HG03432 (cell line): ENCODE results near the gene TMEM203.

Experiments
- ATAC-seq: cut with Tn5 transposase; IDR thresholded peaks from one replicate; pipeline ENCODE4 v1.9.1; 2021; ENCODE audit warnings: mild to moderate bottlenecking, moderate library complexity; ENCODE audit not compliant: unreplicated experiment

The TMEM203 gene

GRCh38 chr9:137182836-137183235 lies 22.6 kb downstream of the TMEM203 start:
- no peak for ATAC-seq

- ATAC-seq, result no peak
Measured at GRCh38 chr9:137181680-137182079, 23.8 kb downstream of the TMEM203 start.

GRCh38 chr9:137180491-137180890 lies 25.0 kb downstream of the TMEM203 start:
- no peak for ATAC-seq

- ATAC-seq, result no peak
Measured at GRCh38 chr9:137179761-137180160, 25.7 kb downstream of the TMEM203 start.

- no peak for ATAC-seq
Measured at GRCh38 chr9:137178939-137179630, 26.4 kb downstream of the TMEM203 start.

- no peak for ATAC-seq
Measured at GRCh38 chr9:137178201-137178938, 27.1 kb downstream of the TMEM203 start.

GRCh38 chr9:137176302-137177182 lies 28.9 kb downstream of the TMEM203 start:
- no peak for ATAC-seq

GRCh38 chr9:137175345-137175961 lies 30.0 kb downstream of the TMEM203 start:
- no peak for ATAC-seq

GRCh38 chr9:137174722-137175293 lies 30.6 kb downstream of the TMEM203 start:
- no peak for ATAC-seq

GRCh38 chr9:137173796-137174664 lies 31.4 kb downstream of the TMEM203 start:
- no peak for ATAC-seq

GRCh38 chr9:137172901-137173795 lies 32.3 kb downstream of the TMEM203 start:
- no peak for ATAC-seq

GRCh38 chr9:137171149-137171900 lies 34.1 kb downstream of the TMEM203 start:
- no peak for ATAC-seq

GRCh38 chr9:137170486-137171148 lies 34.8 kb downstream of the TMEM203 start:
- ATAC-seq, result no peak

- ATAC-seq, result no peak
Measured at GRCh38 chr9:137169896-137170358, 35.5 kb downstream of the TMEM203 start, which contains the start of gene LRRC26. Gene LRRC26 (minus strand): TSS chr9:137170051. CDS start chr9:137169943, 108 bp downstream.

- ATAC-seq, result no peak
Measured at GRCh38 chr9:137168904-137169856, 36.3 kb downstream of the TMEM203 start.

GRCh38 chr9:137168573-137168903 lies 36.9 kb downstream of the TMEM203 start:
- ATAC-seq, result no peak
